ENCODE measurements around the gene LRRFIP1.

DNA sequence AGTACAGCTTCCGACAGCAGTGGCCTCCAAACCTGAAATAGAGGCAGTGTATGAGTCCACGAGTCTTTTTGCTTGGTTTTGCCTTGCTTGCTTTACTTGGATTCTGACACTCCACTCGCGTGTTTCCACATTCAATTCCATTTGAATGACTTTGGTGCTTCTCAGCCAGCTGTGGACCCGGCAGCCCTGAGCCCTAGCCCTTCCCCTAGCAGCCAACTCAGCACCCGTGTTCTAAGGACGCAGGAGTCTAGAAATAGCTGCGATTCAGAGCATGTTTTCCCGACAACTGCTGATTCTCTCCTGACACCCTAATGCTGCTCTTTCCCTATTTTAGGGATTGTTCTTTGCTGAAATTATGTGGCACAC, 20.6 kb downstream of the LRRFIP1 start:
- TF ChIP-seq POLR2AphosphoS5 (IDR thresholded peaks at IDR 0.05; ENCODE audit: low read depth, low read length) (no peak), TAF1 (IDR thresholded peaks at IDR 0.05; ENCODE audit: borderline replicate concordance, insufficient read depth, low read length) (no peak), SIN3A (IDR thresholded peaks at IDR 0.05; ENCODE audit: borderline replicate concordance, insufficient read depth, low read length) (no peak), FOXP2 (optimal IDR thresholded peaks at IDR 0.05; ENCODE audit: borderline replicate concordance, extremely low read depth, extremely low read length, insufficient read depth) (no peak)
- TF ChIP-seq, protein P1, sequence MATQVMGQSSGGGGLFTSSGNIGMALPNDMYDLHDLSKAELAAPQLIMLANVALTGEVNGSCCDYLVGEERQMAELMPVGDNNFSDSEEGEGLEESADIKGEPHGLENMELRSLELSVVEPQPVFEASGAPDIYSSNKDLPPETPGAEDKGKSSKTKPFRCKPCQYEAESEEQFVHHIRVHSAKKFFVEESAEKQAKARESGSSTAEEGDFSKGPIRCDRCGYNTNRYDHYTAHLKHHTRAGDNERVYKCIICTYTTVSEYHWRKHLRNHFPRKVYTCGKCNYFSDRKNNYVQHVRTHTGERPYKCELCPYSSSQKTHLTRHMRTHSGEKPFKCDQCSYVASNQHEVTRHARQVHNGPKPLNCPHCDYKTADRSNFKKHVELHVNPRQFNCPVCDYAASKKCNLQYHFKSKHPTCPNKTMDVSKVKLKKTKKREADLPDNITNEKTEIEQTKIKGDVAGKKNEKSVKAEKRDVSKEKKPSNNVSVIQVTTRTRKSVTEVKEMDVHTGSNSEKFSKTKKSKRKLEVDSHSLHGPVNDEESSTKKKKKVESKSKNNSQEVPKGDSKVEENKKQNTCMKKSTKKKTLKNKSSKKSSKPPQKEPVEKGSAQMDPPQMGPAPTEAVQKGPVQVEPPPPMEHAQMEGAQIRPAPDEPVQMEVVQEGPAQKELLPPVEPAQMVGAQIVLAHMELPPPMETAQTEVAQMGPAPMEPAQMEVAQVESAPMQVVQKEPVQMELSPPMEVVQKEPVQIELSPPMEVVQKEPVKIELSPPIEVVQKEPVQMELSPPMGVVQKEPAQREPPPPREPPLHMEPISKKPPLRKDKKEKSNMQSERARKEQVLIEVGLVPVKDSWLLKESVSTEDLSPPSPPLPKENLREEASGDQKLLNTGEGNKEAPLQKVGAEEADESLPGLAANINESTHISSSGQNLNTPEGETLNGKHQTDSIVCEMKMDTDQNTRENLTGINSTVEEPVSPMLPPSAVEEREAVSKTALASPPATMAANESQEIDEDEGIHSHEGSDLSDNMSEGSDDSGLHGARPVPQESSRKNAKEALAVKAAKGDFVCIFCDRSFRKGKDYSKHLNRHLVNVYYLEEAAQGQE (IDR thresholded peaks at IDR 0.05; ENCODE audit: insufficient read depth in 1 of 2, low read depth in 2 of 2, low read length in 2 of 2) = no peak
